OCI-LY7 (cell line): ENCODE measurements around the gene PPP2R5C. TPM values are rescaled to one million over a fixed set of nuclear protein-coding genes. Genes with fewer than 3 reads are reported as not detected.

Experiments used
- BruUV-seq: library from RNA; stranded (reverse); fragments of 400-500 nt; replicated peaks from 2 replicates; lab custom pipeline; 2021; lab: Mats Ljungman, UMichigan
- CTCF ChIA-PET: fragments of 300-600 bp; sonication (Branson Sonifier 250); formaldehyde crosslinking; loops from one replicate; lab custom pipeline; 2022; ENCODE audit warnings: antibody characterized with exemption; ENCODE audit not compliant: unreplicated experiment; lab: Charles Lee
- POLR2A ChIA-PET: fragments of 300-600 bp; sonication (Branson Sonifier 250); formaldehyde crosslinking; loops from one replicate; lab custom pipeline; 2022; ENCODE audit warnings: antibody characterized with exemption; lab: Charles Lee
- DNase-seq: peaks from one replicate; pipeline ENCODE4 v3.0.0-alpha.2; 2015; ENCODE audit warnings: low spot score
- H2AFZ ChIP-seq: fragments of 200-600 bp; sonication (generic), shearing (Covaris generic); 2 replicates; pipeline ENCODE4 v1.6.1; 2014; ENCODE audit warnings: mild to moderate bottlenecking, antibody characterized with exemption, low read length, moderate library complexity
- H3K27ac ChIP-seq: fragments of 200-600 bp; sonication (generic); 2 replicates; pipeline ENCODE4 v1.5.1; 2014; ENCODE audit warnings: mixed run types, low read depth, mild to moderate bottlenecking, moderate library complexity, low read length, inconsistent platforms; ENCODE audit not compliant: poor library complexity, severe bottlenecking
- H3K36me3 ChIP-seq: fragments of 200-600 bp; sonication (generic); 2 replicates; pipeline ENCODE4 v1.6.1; 2014; ENCODE audit warnings: mild to moderate bottlenecking, antibody characterized with exemption, low read length, moderate library complexity, mixed read lengths; ENCODE audit not compliant: insufficient read depth
- H3K4me1 ChIP-seq: fragments of 200-600 bp; sonication (generic); 2 replicates; pipeline ENCODE4 v1.5.1; 2014; ENCODE audit warnings: mild to moderate bottlenecking, low read length; ENCODE audit not compliant: insufficient read depth, poor library complexity, severe bottlenecking
- H3K4me2 ChIP-seq: fragments of 200-600 bp; sonication (generic); 2 replicates; pipeline ENCODE4 v1.6.1; 2014; ENCODE audit warnings: mild to moderate bottlenecking, low read length
- H3K4me3 ChIP-seq: fragments of 200-600 bp; sonication (generic); 2 replicates; pipeline ENCODE4 v1.5.1; 2014; ENCODE audit warnings: mild to moderate bottlenecking, low read depth, low read length; ENCODE audit not compliant: poor library complexity, severe bottlenecking
- H3K79me2 ChIP-seq: fragments of 200-600 bp; sonication (generic); 2 replicates; pipeline ENCODE4 v1.6.1; 2016; ENCODE audit warnings: low read depth, mild to moderate bottlenecking, low read length, moderate library complexity, mixed read lengths; ENCODE audit not compliant: insufficient read depth
- H3K9me2 ChIP-seq: fragments of 200-600 bp; sonication (generic); 2 replicates; pipeline ENCODE4 v1.6.1; 2016; ENCODE audit warnings: mild to moderate bottlenecking, low read length, mixed read lengths; ENCODE audit not compliant: insufficient read depth
- H3K9me3 ChIP-seq: fragments of 200-600 bp; sonication (generic); 2 replicates; pipeline ENCODE4 v1.6.1; 2014; ENCODE audit warnings: mild to moderate bottlenecking, mixed run types, low read length, mixed read lengths
- H4K20me1 ChIP-seq: fragments of 200-600 bp; sonication (generic); 2 replicates; pipeline ENCODE4 v1.6.1; 2014; ENCODE audit warnings: mild to moderate bottlenecking, antibody characterized with exemption, low read length, moderate library complexity, mixed read lengths; ENCODE audit not compliant: insufficient read depth
- CTCF ChIP-seq: fragments of 200-600 bp; sonication (generic); conservative IDR thresholded peaks from 2 replicates; pipeline ENCODE4 v1.5.1; 2014; ENCODE audit warnings: mild to moderate bottlenecking, antibody characterized with exemption, low read length, moderate library complexity, mixed read lengths
- EZH2phosphoT487 ChIP-seq: fragments of 200-600 bp; sonication (generic); IDR thresholded peaks from 2 replicates; pipeline ENCODE4 v1.6.1; 2018; ENCODE audit warnings: low read depth, borderline replicate concordance, mild to moderate bottlenecking, mixed run types, antibody characterized with exemption, low read length, moderate library complexity, mixed read lengths
- intact Hi-C: fragments of 100-400 bp; cut with micrococcal nuclease; formaldehyde crosslinking; loops from one replicate; pipeline ENCODE4 v1.10.0; 2022; ENCODE audit not compliant: unreplicated experiment
- total RNA-seq, 2 experiments: library from RNA; depleted of rRNA in 1 of 2; stranded (reverse); fragments of >200 nt in 1 of 2; shearing (Covaris generic) in 1 of 2; gene quantifications; 2 replicates each; pipeline ENCODE4 v1.2.3, GENCODE V29; 2014 to 2022

PPP2R5C gene
- total RNA-seq, 2 experiments from 2014 or later: 161 to 236 TPM

GRCh38 chr14:101955695-101956161 is 194.2 kb downstream of the PPP2R5C start:
- Histone ChIP-seq H3K79me2 (no peaks in the 10 kb centered on the region), H3K4me3 (no peak overlapping the region), H3K4me1 (peaks cover 4% of the 10 kb centered on the region), H3K9me3 (no peaks in the 10 kb centered on the region), H4K20me1 (no peaks in the 10 kb centered on the region), H3K27ac (no peak overlapping the region), H3K9me2 (no peaks in the 10 kb centered on the region), H3K4me2 (no peak overlapping the region), H2AFZ (no peak overlapping the region), H3K36me3 (no peaks in the 10 kb centered on the region)
- TF ChIP-seq EZH2phosphoT487 (no peak), CTCF (no peak)
- BruUV-seq: no TSS peak
- DNase-seq: no peak
- CTCF ChIA-PET: no interaction called here
- POLR2A ChIA-PET: interaction anchor here (0.6 kb wide), 1 partner anchor 158 kb away, joined by 3 read pairs; no protein-coding TSS in a partner anchor
- intact Hi-C loops: no loop called here

- intact Hi-C loops: no loop called here
- H3K4me1 ChIP-seq: peaks cover 7% of the 10 kb centered on the region
- no peak for DNase-seq
- TF ChIP-seq CTCF: no peak
- TF ChIP-seq EZH2phosphoT487: no peak
- ChIA-PET POLR2A (no interaction called here), CTCF (no interaction called here)
- H3K9me2 ChIP-seq: no peaks in the 10 kb centered on the region
- H3K4me2 ChIP-seq: no peak overlapping the region
- no peaks in the 10 kb centered on the region for H4K20me1 ChIP-seq
- BruUV-seq: no TSS peak
- H2AFZ ChIP-seq: no peak overlapping the region
- H3K36me3 ChIP-seq: no peaks in the 10 kb centered on the region
- H3K4me3 ChIP-seq: no peak overlapping the region
- H3K79me2 ChIP-seq: no peaks in the 10 kb centered on the region
- no peaks in the 10 kb centered on the region for H3K9me3 ChIP-seq
- H3K27ac ChIP-seq: no peak overlapping the region
Observed at GRCh38 chr14:101956179-101956885, 194.8 kb downstream of the PPP2R5C start.
